HepG2 (cell line): ENCODE data around the gene TRIM28. TPM values are rescaled to one million over a fixed set of nuclear protein-coding genes. Genes with fewer than 3 reads are reported as not detected.

Experiments
- BORCS8-MEF2B ChIP-seq: sonication (generic); formaldehyde crosslinking; IDR thresholded peaks from 2 replicates; pipeline ENCODE4 v1.8.0; 2022; ENCODE audit warnings: mild to moderate bottlenecking, missing genetic modification reagents
- CBX5 ChIP-seq: sonication (generic); formaldehyde crosslinking; IDR thresholded peaks from 2 replicates; pipeline ENCODE4 v1.4.0; 2020; ENCODE audit warnings: missing genetic modification reagents, borderline replicate concordance
- CREBL2 ChIP-seq: sonication (generic); formaldehyde crosslinking; IDR thresholded peaks from 2 replicates; pipeline ENCODE4 v1.8.1; 2023; ENCODE audit warnings: missing genetic modification reagents, mild to moderate bottlenecking, borderline replicate concordance
- FOXA1 ChIP-seq, 2 experiments: fragments of 450-650 bp in 1 of 2; sonication (generic) in 1 of 2; formaldehyde crosslinking in 1 of 2; IDR thresholded peaks; 2 replicates each; pipeline versions ENCODE4 v1.4.0 to v1.6.1; 2016 to 2020; ENCODE audit warnings: missing genetic modification reagents in 1 of 2
- HOXD1 ChIP-seq: sonication (generic); formaldehyde crosslinking; IDR thresholded peaks from 2 replicates; pipeline ENCODE4 v1.5.0; 2020; ENCODE audit warnings: missing genetic modification reagents
- RBAK ChIP-seq: sonication (generic); formaldehyde crosslinking; IDR thresholded peaks from 2 replicates; pipeline ENCODE4 v1.5.1; 2020; ENCODE audit warnings: mild to moderate bottlenecking, missing genetic modification reagents
- SMAD9 ChIP-seq: sonication (generic); formaldehyde crosslinking; IDR thresholded peaks from 2 replicates; pipeline ENCODE4 v1.5.1; 2020; ENCODE audit warnings: mild to moderate bottlenecking, missing genetic modification reagents
- STAT5B ChIP-seq: sonication (generic); formaldehyde crosslinking; IDR thresholded peaks from 2 replicates; pipeline ENCODE4 v1.4.0; 2020; ENCODE audit warnings: missing genetic modification reagents
- TGIF2 ChIP-seq: IDR thresholded peaks from 2 replicates; pipeline ENCODE4 v1.6.1; 2016; ENCODE audit warnings: control low read depth, missing compliant biosample characterization
- ZFP41 ChIP-seq: sonication (generic); formaldehyde crosslinking; IDR thresholded peaks from 2 replicates; pipeline ENCODE4 v1.4.0; 2020; ENCODE audit warnings: mild to moderate bottlenecking, missing genetic modification reagents, borderline replicate concordance
- ZFX ChIP-seq: sonication (generic); formaldehyde crosslinking; IDR thresholded peaks from 2 replicates; pipeline ENCODE4 v1.4.0; 2020; ENCODE audit warnings: mild to moderate bottlenecking, low read depth, missing genetic modification reagents, moderate library complexity
- ZNF296 ChIP-seq: sonication (generic); formaldehyde crosslinking; conservative IDR thresholded peaks from 2 replicates; pipeline ENCODE4 v1.5.0; 2020; ENCODE audit warnings: mild to moderate bottlenecking, missing genetic modification reagents
- ZNF484 ChIP-seq: sonication (generic); formaldehyde crosslinking; IDR thresholded peaks from 2 replicates; pipeline ENCODE4 v1.5.1; 2020; ENCODE audit warnings: mild to moderate bottlenecking, low read depth, missing genetic modification reagents, borderline replicate concordance
- ZNF740 ChIP-seq: sonication (generic); formaldehyde crosslinking; IDR thresholded peaks from 2 replicates; pipeline ENCODE4 v1.4.0; 2020; ENCODE audit warnings: missing genetic modification reagents
- ZNF746 ChIP-seq: sonication (generic); formaldehyde crosslinking; IDR thresholded peaks from 2 replicates; pipeline ENCODE4 v1.8.0; 2022; ENCODE audit warnings: mild to moderate bottlenecking, missing genetic modification reagents
- polyA plus RNA-seq, 8 experiments: library from polyadenylated mRNA; depleted of rRNA in 3 of 8; stranded (reverse) in 7 of 8; unstranded in 1 of 8; fragments of >200 nt; fragmentation: Illumina TruSeq in 4 of 8; extraction: Trizol in 4 of 8; gene quantifications; 2 replicates each; pipeline versions ENCODE4 v1.2.1 to v1.2.3, GENCODE V29; 2011 to 2016; ENCODE audit warnings: low read depth in 4 of 8, missing spikeins in 1 of 8, mixed read lengths in 1 of 8; ENCODE audit not compliant: insufficient read depth in 1 of 8
- total RNA-seq, 5 experiments: library from RNA; depleted of rRNA; stranded (reverse); fragments of >200 nt; fragmentation: Illumina TruSeq; extraction: Trizol; gene quantifications; 2 replicates each; pipeline ENCODE4 v1.2.3, GENCODE V29; 2016; ENCODE audit warnings: low read depth in 1 of 5
- TF ChIP-seq, protein P1 (sequence below): sonication (generic); formaldehyde crosslinking; conservative IDR thresholded peaks from 2 replicates; pipeline ENCODE4 v1.5.0; 2020; ENCODE audit warnings: missing genetic modification reagents
- TF ChIP-seq, protein P2 (sequence below): sonication (generic); formaldehyde crosslinking; IDR thresholded peaks from 2 replicates; pipeline ENCODE4 v1.4.0; 2020; ENCODE audit warnings: mild to moderate bottlenecking, missing genetic modification reagents
- TF ChIP-seq, protein P3 (sequence below): sonication (generic); formaldehyde crosslinking; IDR thresholded peaks from one replicate; pipeline ENCODE4 v1.5.1; 2020; ENCODE audit warnings: mild to moderate bottlenecking, missing genetic modification reagents; ENCODE audit errors: not compliant biosample characterization

Gene TRIM28
- total and polyA plus RNA-seq, 2 of the 13 experiments (the other 11 are each of a cell fraction or from before 2014, with no cell fraction given), result 361 to 439 TPM

- TF ChIP-seq CBX5 (CRISPR knock-in tag) (no peak), ZNF740 (CRISPR knock-in tag) (no peak), HOXD1 (peak; percentile 44; the same call in 1 of the 2 replicates), ZFP41 (CRISPR knock-in tag) (peak; percentile 28; the same call in 1 of the 2 replicates), FOXA1 (IDR thresholded peaks at IDR 0.05) (no peak), FOXA1 (CRISPR knock-in tag; IDR thresholded peaks at IDR 0.05) (peak; percentile 38; the same call in 1 of the 2 replicates), SMAD9 (no peak), CREBL2 (CRISPR knock-in tag) (no peak), STAT5B (CRISPR knock-in tag) (no peak), TGIF2 (peak; percentile 9; the same call in 1 of the 2 replicates), ZNF296 (no peak), ZFX (peak; percentile 89), ZNF484 (CRISPR knock-in tag) (no peak), RBAK (CRISPR knock-in tag) (no peak), BORCS8-MEF2B (peak; percentile 64), ZNF746 (CRISPR knock-in tag) (no peak)
- TF ChIP-seq, protein P1, sequence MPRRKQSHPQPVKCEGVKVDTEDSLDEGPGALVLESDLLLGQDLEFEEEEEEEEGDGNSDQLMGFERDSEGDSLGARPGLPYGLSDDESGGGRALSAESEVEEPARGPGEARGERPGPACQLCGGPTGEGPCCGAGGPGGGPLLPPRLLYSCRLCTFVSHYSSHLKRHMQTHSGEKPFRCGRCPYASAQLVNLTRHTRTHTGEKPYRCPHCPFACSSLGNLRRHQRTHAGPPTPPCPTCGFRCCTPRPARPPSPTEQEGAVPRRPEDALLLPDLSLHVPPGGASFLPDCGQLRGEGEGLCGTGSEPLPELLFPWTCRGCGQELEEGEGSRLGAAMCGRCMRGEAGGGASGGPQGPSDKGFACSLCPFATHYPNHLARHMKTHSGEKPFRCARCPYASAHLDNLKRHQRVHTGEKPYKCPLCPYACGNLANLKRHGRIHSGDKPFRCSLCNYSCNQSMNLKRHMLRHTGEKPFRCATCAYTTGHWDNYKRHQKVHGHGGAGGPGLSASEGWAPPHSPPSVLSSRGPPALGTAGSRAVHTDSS (CRISPR knock-in tag), result no peak
- TF ChIP-seq, protein P2, sequence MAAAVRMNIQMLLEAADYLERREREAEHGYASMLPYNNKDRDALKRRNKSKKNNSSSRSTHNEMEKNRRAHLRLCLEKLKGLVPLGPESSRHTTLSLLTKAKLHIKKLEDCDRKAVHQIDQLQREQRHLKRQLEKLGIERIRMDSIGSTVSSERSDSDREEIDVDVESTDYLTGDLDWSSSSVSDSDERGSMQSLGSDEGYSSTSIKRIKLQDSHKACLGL, result peak; percentile 74; the same call in 1 of the 2 replicates
- TF ChIP-seq, protein P3, sequence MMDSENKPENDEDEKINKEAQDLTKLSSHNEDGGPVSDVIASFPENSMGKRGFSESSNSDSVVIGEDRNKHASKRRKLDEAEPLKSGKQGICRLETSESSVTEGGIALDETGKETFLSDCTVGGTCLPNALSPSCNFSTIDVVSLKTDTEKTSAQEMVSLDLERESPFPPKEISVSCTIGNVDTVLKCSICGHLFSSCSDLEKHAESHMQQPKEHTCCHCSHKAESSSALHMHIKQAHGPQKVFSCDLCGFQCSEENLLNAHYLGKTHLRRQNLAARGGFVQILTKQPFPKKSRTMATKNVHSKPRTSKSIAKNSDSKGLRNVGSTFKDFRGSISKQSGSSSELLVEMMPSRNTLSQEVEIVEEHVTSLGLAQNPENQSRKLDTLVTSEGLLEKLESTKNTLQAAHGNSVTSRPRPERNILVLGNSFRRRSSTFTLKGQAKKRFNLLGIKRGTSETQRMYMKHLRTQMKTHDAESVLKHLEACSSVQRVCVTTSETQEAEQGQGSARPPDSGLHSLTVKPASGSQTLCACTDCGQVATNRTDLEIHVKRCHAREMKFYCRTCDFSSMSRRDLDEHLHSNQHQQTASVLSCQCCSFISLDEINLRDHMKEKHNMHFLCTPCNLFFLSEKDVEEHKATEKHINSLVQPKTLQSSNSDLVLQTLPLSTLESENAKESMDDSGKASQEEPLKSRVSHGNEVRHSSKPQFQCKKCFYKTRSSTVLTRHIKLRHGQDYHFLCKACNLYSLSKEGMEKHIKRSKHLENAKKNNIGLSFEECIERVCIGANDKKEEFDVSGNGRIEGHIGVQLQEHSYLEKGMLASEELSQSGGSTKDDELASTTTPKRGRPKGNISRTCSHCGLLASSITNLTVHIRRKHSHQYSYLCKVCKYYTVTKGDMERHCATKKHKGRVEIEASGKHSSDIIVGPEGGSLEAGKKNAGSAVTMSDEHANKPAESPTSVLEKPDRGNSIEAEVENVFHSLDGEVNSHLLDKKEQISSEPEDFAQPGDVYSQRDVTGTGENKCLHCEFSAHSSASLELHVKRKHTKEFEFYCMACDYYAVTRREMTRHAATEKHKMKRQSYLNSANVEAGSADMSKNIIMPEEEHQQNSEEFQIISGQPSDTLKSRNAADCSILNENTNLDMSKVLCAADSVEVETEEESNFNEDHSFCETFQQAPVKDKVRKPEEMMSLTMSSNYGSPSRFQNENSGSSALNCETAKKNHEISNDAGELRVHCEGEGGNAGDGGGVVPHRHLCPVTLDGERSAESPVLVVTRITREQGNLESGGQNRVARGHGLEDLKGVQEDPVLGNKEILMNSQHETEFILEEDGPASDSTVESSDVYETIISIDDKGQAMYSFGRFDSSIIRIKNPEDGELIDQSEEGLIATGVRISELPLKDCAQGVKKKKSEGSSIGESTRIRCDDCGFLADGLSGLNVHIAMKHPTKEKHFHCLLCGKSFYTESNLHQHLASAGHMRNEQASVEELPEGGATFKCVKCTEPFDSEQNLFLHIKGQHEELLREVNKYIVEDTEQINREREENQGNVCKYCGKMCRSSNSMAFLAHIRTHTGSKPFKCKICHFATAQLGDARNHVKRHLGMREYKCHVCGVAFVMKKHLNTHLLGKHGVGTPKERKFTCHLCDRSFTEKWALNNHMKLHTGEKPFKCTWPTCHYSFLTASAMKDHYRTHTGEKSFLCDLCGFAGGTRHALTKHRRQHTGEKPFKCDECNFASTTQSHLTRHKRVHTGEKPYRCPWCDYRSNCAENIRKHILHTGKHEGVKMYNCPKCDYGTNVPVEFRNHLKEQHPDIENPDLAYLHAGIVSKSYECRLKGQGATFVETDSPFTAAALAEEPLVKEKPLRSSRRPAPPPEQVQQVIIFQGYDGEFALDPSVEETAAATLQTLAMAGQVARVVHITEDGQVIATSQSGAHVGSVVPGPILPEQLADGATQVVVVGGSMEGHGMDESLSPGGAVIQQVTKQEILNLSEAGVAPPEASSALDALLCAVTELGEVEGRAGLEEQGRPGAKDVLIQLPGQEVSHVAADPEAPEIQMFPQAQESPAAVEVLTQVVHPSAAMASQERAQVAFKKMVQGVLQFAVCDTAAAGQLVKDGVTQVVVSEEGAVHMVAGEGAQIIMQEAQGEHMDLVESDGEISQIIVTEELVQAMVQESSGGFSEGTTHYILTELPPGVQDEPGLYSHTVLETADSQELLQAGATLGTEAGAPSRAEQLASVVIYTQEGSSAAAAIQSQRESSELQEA (CRISPR knock-in tag), result peak; percentile 33
Measured at GRCh38 chr19:58572818-58573657, 29.2 kb downstream of the TRIM28 start, which contains the start of gene MZF1 (continued).
